ENCODE results near the gene AMH.
A peak's percentile ranks its signal among the peaks of the same experiment; 100 is the strongest.

Gene AMH

DNA sequence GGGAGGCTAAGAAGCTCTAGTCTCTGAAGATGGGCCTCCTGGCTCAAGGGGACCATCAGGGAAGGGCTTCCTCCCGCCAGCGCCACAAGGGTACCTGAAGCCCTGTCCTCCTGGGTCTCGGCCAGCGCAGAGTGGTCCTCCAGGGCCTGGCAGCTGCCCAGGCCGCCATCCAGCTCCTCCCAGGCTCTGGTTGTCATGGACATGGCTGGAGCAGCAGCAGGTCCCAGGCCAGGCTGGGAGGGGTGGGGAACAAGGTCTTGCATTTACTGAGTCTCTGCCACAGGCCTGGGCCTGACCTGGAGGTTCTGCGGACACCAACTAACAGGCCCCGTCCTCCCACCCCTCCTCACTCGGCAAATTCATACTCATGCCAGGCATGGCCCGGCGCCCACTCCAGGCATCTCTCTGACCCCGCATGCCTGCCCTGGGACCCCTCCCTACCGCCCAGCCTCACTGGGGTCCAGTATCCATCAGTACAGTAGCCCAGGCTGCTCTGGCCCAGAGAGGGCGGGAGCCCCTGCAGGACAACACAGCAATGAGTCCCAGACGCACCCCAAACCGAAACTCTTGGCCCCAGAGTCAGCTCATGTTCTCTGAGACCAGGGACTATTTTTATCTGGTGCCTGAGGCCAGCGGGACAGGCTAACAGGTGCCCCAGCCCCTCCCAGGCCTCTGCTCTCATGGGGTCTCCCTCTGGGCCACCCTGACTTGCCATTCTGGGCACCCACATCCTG, 6.2 kb downstream of the AMH start:
- Histone ChIP-seq H3K4me3 (ENCODE audit: low read length) (no peak overlapping the region), H3K9me3 (ENCODE audit: insufficient read depth, low read depth, low read length) (no peaks in the 10 kb centered on the region), H3K27ac (ENCODE audit: low read length) (no peak overlapping the region), H3K4me1 (ENCODE audit: insufficient read depth, low read length) (no peaks in the 10 kb centered on the region), H3K27me3 (ENCODE audit: insufficient read depth, low read length) (peaks cover 47% of the 10 kb centered on the region), H3K36me3 (ENCODE audit: insufficient read depth, low read depth, low read length) (no peaks in the 10 kb centered on the region), H3K9ac (ENCODE audit: low read depth, low read length) (no peak overlapping the region)

DNA sequence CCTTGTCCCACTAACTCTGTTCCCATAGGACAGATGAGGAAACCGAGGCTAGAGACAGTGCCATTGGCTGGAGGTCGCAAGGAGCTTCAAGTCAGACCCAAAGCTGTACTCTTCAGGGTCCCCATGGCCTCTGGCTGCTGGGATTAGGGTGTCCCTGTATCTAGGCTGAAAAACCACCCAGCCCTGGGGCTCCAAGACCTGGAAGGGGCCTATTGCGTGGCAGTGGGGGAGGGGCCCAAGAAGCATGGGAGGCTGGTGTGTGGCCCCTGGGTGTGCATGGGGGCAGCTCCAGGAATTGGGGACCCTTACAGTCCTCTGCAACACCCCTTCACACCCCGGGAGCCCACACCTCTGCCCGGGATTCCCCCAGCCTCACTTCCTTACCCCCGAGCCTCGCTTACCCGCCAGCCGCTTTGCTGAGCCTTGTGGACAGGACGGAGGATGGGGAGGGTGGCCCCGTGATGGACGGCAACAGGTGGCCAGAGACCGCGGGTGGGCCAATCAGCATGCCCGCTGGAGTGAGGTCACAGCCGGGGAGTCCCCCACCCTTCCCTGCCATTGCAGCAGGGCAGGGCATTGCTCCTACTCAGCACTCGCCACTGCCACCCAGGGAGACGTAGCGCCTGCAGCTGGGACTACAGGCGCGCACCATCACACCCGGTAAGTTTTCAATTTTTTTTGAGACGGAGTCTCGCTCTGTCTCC, 7.0 kb downstream of the AMH start, which contains the start of gene JSRP1:
TSS of gene JSRP1 (minus strand) at position 436 of the 704 bp plus-strand sequence. CDS start 1,103 bp downstream, outside the sequence.
- Histone ChIP-seq H3K4me3 (ENCODE audit: low read length) (no peak within 1 kb of the TSS), H3K27me3 (ENCODE audit: insufficient read depth, low read length) (peaks cover 38% of the 10 kb centered on the region), H3K4me1 (ENCODE audit: insufficient read depth, low read length) (no peaks in the 10 kb centered on the region), H3K9ac (ENCODE audit: low read depth, low read length) (no peak within 1 kb of the TSS), H3K36me3 (ENCODE audit: insufficient read depth, low read depth, low read length) (no peaks in the 10 kb centered on the region), H3K27ac (ENCODE audit: low read length) (no peak within 1 kb of the TSS), H3K9me3 (ENCODE audit: insufficient read depth, low read depth, low read length) (no peaks in the 10 kb centered on the region)

DNA sequence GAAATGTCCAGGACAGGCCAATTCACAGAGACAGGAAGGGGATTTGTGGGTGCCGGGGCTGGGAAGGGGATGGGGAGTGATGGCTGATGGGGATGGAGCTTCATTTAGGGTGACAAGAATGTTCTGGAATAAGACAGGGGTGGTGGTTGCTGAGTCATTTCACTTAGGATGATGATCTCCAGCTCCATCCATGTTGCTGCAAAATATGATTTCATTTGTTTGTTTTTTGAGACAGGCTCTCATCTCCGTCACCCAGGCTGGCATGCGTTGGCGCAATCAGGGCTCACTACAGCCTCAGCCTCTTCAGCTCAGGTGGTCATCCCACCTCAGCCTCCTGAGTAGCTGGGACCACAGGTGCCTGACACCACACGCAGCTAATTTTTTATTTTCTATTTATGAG, 10.2 kb downstream of the AMH start:
- H3K36me3 ChIP-seq (ENCODE audit: insufficient read depth, low read depth, low read length) = no peaks in the 10 kb centered on the region
- peaks cover 6% of the 10 kb centered on the region; the same call in 1 of the 2 replicates for H3K27me3 ChIP-seq (ENCODE audit: insufficient read depth, low read length)
- H3K27ac ChIP-seq (ENCODE audit: low read length) = no peak overlapping the region
- no peaks in the 10 kb centered on the region for H3K4me1 ChIP-seq (ENCODE audit: insufficient read depth, low read length)
- H3K9ac ChIP-seq (ENCODE audit: low read depth, low read length) = no peak overlapping the region
- H3K9me3 ChIP-seq (ENCODE audit: insufficient read depth, low read depth, low read length) = no peaks in the 10 kb centered on the region
- H3K4me3 ChIP-seq (ENCODE audit: low read length) = no peak overlapping the region

DNA sequence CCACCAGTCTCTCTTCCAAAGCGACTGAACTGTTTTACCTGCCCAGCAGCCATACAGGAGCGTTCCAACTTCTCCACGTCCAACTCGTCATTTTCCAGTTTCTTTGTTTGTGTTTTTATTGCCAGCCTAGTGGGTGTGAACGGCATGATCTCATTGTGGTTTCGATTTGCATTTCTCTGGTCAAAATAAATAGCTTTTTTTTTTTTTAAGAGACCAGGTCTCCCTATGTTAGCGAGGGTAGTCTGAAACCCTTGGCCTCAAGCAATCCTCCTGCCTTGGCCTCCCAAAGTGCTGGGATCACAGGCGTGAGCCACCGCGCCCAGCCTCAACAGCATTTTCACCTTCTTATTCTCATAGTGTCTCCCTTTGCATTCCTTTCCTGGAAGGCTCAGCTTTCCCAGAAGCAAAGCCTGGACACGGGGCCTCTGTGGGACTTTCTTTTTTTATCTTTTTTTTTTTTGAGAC, 11.2 kb downstream of the AMH start:
- Histone ChIP-seq H3K27me3 (ENCODE audit: insufficient read depth, low read length) (no peaks in the 10 kb centered on the region), H3K9me3 (ENCODE audit: insufficient read depth, low read depth, low read length) (no peaks in the 10 kb centered on the region), H3K27ac (ENCODE audit: low read length) (no peak overlapping the region), H3K4me3 (ENCODE audit: low read length) (no peak overlapping the region), H3K9ac (ENCODE audit: low read depth, low read length) (no peak overlapping the region), H3K36me3 (ENCODE audit: insufficient read depth, low read depth, low read length) (no peaks in the 10 kb centered on the region), H3K4me1 (ENCODE audit: insufficient read depth, low read length) (no peaks in the 10 kb centered on the region)

DNA sequence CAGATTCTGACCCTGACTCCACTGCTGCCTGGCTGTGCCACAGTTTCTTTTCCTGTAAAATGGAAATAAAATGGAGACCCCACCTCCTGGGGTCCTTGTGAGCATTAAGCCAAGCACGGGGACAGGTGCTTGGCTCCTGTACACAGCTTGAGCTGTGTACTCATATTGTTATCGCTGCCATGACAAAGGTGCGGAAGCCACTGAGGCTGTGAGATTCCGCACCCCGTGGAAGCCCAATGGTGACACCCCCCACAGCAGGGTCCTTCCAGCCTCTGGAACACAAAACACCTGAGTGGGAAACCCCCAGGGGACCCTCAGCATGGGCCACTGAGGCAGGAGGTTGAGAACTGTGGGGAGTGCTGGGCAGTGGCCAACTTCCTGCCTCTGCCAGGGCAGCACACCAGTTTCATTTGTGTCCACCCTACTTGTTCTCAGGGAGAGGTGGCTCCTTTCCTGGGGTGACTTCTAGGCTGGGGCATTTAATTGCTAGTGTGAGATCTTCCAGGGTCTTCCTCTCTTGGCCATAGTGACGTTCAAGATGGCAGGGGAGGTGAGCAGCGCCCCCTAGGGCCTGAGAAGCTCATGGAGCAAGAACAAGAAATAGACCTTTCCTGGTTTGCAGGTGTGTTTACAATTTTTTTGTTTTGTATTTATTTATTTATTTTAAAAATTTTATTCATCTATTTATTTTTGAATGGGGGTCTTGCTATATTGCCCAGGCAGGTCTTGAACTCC, 12.5 kb downstream of the AMH start:
- H3K4me3 ChIP-seq (ENCODE audit: low read length) = no peak overlapping the region

DNA sequence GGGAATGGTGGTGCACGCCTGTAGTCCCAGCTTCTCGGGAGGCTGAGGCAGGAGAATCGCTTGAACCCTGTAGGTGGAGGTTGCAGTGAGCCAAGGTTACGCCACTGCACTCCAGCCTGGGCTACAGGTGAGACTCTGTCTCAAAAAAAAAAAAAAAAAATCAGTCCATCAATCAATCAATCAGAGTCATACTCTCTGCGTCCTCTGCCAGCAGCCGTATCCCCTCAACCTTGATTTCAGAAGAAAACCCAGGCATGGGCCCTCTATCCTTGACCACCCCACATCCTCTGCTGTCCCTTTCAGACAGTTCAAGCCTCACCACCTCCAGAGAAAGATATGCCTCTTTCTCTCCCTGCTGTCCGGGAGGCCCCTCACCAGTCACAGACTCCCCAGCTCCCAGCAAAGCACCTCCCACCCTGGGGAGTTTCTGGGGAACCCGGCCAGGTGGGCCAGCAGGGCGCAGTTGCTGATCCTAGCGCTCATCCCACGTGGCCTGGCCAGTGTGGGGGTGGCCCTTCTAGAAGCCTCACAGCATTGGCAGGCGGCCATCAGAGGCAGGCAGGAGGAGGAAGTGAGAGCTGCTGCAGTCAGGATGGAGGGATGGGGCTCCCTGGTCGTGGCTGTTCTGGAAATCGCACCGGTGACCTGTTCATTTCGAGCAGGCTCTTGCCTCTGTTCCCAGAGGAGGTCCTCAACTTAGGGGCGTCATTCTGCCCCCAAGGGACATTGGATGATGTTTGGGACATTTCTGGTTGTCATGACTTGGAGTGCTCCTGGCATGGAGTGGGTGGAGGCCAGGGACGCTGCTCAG, 17.3 kb downstream of the AMH start:
- no peak overlapping the region for H3K27ac ChIP-seq (ENCODE audit: low read length)
- no peaks in the 10 kb centered on the region for H3K4me1 ChIP-seq (ENCODE audit: insufficient read depth, low read length)
- no peaks in the 10 kb centered on the region for H3K27me3 ChIP-seq (ENCODE audit: insufficient read depth, low read length)
- H3K9me3 ChIP-seq (ENCODE audit: insufficient read depth, low read depth, low read length) = no peaks in the 10 kb centered on the region
- H3K9ac ChIP-seq (ENCODE audit: low read depth, low read length) = no peak overlapping the region
- peaks cover 3% of the 10 kb centered on the region for H3K36me3 ChIP-seq (ENCODE audit: insufficient read depth, low read depth, low read length)
- no peak overlapping the region for H3K4me3 ChIP-seq (ENCODE audit: low read length)

More for the DNA sequence above, 12.5 kb downstream of the AMH start:
- H3K27ac ChIP-seq (ENCODE audit: low read length) = no peak overlapping the region
- H3K36me3 ChIP-seq (ENCODE audit: insufficient read depth, low read depth, low read length) = no peaks in the 10 kb centered on the region
- H3K27me3 ChIP-seq (ENCODE audit: insufficient read depth, low read length) = no peaks in the 10 kb centered on the region
- no peak overlapping the region for H3K9ac ChIP-seq (ENCODE audit: low read depth, low read length)
- H3K9me3 ChIP-seq (ENCODE audit: insufficient read depth, low read depth, low read length) = no peaks in the 10 kb centered on the region
- H3K4me1 ChIP-seq (ENCODE audit: insufficient read depth, low read length) = no peaks in the 10 kb centered on the region

DNA sequence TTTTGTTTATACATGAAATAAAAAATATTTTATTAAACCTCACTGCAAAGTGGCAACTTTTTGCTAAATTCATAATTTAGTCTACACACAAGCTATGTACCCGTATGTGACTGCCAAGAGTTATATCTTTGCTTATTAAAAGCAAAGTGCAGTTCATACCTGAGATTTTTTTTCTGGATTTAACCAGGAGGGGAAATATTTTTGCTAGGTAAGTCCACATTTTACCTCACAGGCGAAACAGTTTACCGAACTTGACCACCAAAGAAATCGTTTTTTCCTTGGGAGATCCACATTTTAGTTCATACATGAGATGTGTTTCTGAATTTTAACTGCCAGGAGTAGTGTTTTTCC, 19.3 kb downstream of the AMH start:
- Histone ChIP-seq H3K4me3 (ENCODE audit: low read length) (peak overlapping the region; percentile 86), H3K9me3 (ENCODE audit: insufficient read depth, low read depth, low read length) (no peaks in the 10 kb centered on the region), H3K27ac (ENCODE audit: low read length) (no peak overlapping the region), H3K9ac (ENCODE audit: low read depth, low read length) (peak overlapping the region; percentile 87; the same call in 1 of the 2 replicates), H3K4me1 (ENCODE audit: insufficient read depth, low read length) (no peaks in the 10 kb centered on the region), H3K27me3 (ENCODE audit: insufficient read depth, low read length) (no peaks in the 10 kb centered on the region), H3K36me3 (ENCODE audit: insufficient read depth, low read depth, low read length) (peaks cover 23% of the 10 kb centered on the region)

DNA sequence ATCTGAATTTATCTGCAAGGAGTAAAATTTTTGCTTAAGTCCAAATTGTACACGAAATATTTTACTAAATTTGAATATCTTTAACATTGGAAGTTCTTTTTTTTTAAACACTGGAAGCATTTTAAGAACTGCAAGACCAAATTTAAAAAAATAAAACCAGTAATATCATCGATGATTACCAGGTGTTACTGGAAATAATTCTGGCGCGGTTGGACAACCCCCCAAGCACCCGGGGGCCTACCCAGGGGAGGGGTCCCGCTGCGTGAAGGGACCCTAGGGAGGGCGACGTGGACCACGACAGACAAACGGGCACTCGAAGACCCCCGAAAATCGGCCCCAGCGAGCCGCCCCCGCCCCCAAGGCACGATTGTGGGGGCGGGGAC, 19.7 kb downstream of the AMH start:
- H3K36me3 ChIP-seq (ENCODE audit: insufficient read depth, low read depth, low read length) = peaks cover 23% of the 10 kb centered on the region
- peak overlapping the region; percentile 86 for H3K4me3 ChIP-seq (ENCODE audit: low read length)
- H3K27me3 ChIP-seq (ENCODE audit: insufficient read depth, low read length) = no peaks in the 10 kb centered on the region
- peak overlapping the region; percentile 87; the same call in 1 of the 2 replicates for H3K9ac ChIP-seq (ENCODE audit: low read depth, low read length)
- H3K9me3 ChIP-seq (ENCODE audit: insufficient read depth, low read depth, low read length) = no peaks in the 10 kb centered on the region
- no peaks in the 10 kb centered on the region for H3K4me1 ChIP-seq (ENCODE audit: insufficient read depth, low read length)
- H3K27ac ChIP-seq (ENCODE audit: low read length) = peak overlapping the region; percentile 74

DNA sequence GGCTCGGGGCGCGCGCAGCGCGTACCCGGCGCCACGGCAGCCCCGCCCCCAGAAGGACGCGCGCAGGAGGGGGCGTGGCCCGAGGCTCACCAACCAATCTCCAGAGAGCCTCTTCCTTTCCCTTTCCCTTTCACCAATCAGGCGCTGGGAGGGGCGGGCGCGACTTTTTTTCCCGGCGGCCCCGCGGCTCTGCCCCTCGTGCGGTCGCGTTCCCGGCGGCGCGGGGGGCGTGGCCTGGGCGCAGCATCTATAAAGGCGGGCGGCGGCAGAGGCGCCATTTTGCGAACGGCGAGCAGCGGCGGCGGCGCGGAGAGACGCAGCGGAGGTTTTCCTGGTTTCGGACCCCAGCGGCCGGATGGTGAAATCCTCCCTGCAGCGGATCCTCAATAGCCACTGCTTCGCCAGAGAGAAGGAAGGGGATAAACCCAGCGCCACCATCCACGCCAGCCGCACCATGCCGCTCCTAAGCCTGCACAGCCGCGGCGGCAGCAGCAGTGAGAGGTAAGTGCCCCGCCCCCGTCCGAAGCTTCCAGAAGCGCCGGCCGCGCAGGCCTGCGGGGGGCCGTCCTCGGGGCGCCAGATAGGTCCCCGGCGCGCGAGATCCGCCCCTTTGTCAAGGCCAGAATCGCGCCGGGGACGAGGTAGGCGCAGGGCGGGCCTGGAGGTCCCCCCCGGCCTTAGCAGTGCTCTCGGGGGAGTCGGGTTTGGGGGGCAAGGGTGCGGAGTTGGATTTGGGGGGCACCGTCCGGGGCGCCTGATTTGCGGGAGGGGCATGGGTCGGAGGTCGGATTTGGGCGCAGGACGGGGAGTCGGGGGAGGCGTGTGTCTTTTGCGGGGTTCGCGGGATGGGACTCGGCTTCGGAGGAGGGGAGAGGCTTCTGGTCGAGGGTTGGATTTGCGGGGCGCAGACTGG, 20.4 kb downstream of the AMH start:
- Histone ChIP-seq H3K27ac (ENCODE audit: low read length) (peak overlapping the region; percentile 91), H3K4me1 (ENCODE audit: insufficient read depth, low read length) (no peaks in the 10 kb centered on the region), H3K9ac (ENCODE audit: low read depth, low read length) (peak overlapping the region; percentile 95), H3K27me3 (ENCODE audit: insufficient read depth, low read length) (no peaks in the 10 kb centered on the region), H3K9me3 (ENCODE audit: insufficient read depth, low read depth, low read length) (no peaks in the 10 kb centered on the region), H3K4me3 (ENCODE audit: low read length) (peak overlapping the region; percentile 89), H3K36me3 (ENCODE audit: insufficient read depth, low read depth, low read length) (peaks cover 26% of the 10 kb centered on the region)

DNA sequence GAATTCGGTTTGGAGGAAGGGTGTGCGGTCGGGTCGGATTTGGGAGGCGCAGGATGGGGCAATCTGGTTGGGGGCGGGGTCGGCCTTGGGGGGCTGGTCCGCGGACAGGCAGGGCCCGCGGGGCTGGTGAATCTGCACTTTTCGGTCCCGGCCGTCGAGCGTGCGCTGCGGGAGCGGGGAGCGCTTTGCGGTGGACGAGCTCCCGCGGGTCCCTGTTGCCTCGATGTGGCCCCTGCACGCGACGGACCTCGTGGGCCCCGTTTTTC, 21.0 kb downstream of the AMH start:
- no peaks in the 10 kb centered on the region for H3K4me1 ChIP-seq (ENCODE audit: insufficient read depth, low read length)
- no peaks in the 10 kb centered on the region for H3K9me3 ChIP-seq (ENCODE audit: insufficient read depth, low read depth, low read length)
- peak overlapping the region; percentile 89 for H3K4me3 ChIP-seq (ENCODE audit: low read length)
- peak overlapping the region; percentile 95 for H3K9ac ChIP-seq (ENCODE audit: low read depth, low read length)
- H3K27me3 ChIP-seq (ENCODE audit: insufficient read depth, low read length) = no peaks in the 10 kb centered on the region
- peaks cover 26% of the 10 kb centered on the region for H3K36me3 ChIP-seq (ENCODE audit: insufficient read depth, low read depth, low read length)
- peak overlapping the region; percentile 91 for H3K27ac ChIP-seq (ENCODE audit: low read length)
